H1 (cell line): ENCODE data around the gene HIGD1B. TPM values are rescaled to one million over a fixed set of nuclear protein-coding genes. Genes with fewer than 3 reads are reported as not detected.

ENCODE experiments used
- CTCF ChIA-PET: fragments of 300-600 bp; sonication (Branson Sonifier 250); formaldehyde crosslinking; loops from one replicate; lab custom pipeline; 2021; ENCODE audit not compliant: partially characterized antibody; lab: Charles Lee
- POLR2A ChIA-PET: fragments of 300-600 bp; sonication (Branson Sonifier 250); formaldehyde crosslinking; loops from one replicate; lab custom pipeline; 2021; ENCODE audit warnings: inconsistent platforms; ENCODE audit not compliant: partially characterized antibody; lab: Charles Lee
- DNase-seq, 2 experiments: peaks; one replicate each; pipeline versions ENCODE4 v3.0.0 to v3.0.0-alpha.2; 2010 to 2022; ENCODE audit warnings: low spot score in 2 of 2, low read depth in 1 of 2, mixed read lengths in 1 of 2
- FAIRE-seq: peaks from 2 replicates; lab custom pipeline; 2011; peaks lifted over from hg19 to GRCh38; lab: Jason Lieb, UNC
- H2AFZ ChIP-seq: 2 replicates; pipeline ENCODE4 v1.8.1; 2012; ENCODE audit warnings: low read length, inconsistent platforms
- H2AK5ac ChIP-seq: 2 replicates; pipeline ENCODE4 v1.6.1; 2013; ENCODE audit warnings: low read depth, low read length
- H2BK120ac ChIP-seq: replicated peaks from 2 replicates; pipeline ENCODE3; 2013; ENCODE audit warnings: low read depth, low read length, inconsistent platforms
- H2BK12ac ChIP-seq: 2 replicates; pipeline ENCODE4 v1.6.1; 2013; ENCODE audit warnings: low read depth, low read length
- H2BK15ac ChIP-seq: 2 replicates; pipeline ENCODE4 v1.6.1; 2013; ENCODE audit warnings: low read length
- H2BK20ac ChIP-seq: 2 replicates; pipeline ENCODE4 v1.6.1; 2013; ENCODE audit warnings: low read length
- H2BK5ac ChIP-seq: 2 replicates; pipeline ENCODE4 v1.6.1; 2013; ENCODE audit warnings: low read depth, low read length
- H3K14ac ChIP-seq: 2 replicates; pipeline ENCODE4 v1.6.1; 2013; ENCODE audit warnings: inconsistent platforms; ENCODE audit not compliant: insufficient read length
- H3K18ac ChIP-seq: 2 replicates; pipeline ENCODE4 v1.6.1; 2013; ENCODE audit warnings: low read length; ENCODE audit errors: extremely low read depth
- H3K23ac ChIP-seq: 2 replicates; pipeline ENCODE4 v1.6.1; 2013; ENCODE audit warnings: inconsistent platforms; ENCODE audit not compliant: insufficient read length
- H3K23me2 ChIP-seq: 2 replicates; pipeline ENCODE4 v1.6.1; 2013; ENCODE audit warnings: low read depth, low read length
- H3K27ac ChIP-seq: 2 replicates; pipeline ENCODE4 v1.6.1; 2011; ENCODE audit warnings: low read depth, low read length, inconsistent platforms
- H3K27me3 ChIP-seq, 4 experiments: replicated peaks in 1 of 4; 1 replicate in 1 of 4; 2 replicates in 3 of 4; pipeline versions ENCODE4 v1.6.1 to v1.8.1; 2011 to 2013; ENCODE audit warnings: low read length in 3 of 4, mild to moderate bottlenecking in 3 of 4, inconsistent platforms in 2 of 4, mixed read lengths in 2 of 4, moderate library complexity in 1 of 4; ENCODE audit not compliant: control insufficient read depth in 3 of 4, insufficient read depth in 3 of 4; ENCODE audit errors: extremely low read depth in 1 of 4
- H3K36me3 ChIP-seq, 4 experiments: 2 replicates each; pipeline versions ENCODE4 v1.6.1 to v1.8.1; 2011 to 2013; ENCODE audit warnings: mild to moderate bottlenecking in 4 of 4, low read length in 3 of 4, moderate library complexity in 2 of 4, control low read depth in 1 of 4, inconsistent platforms in 1 of 4; ENCODE audit not compliant: insufficient read depth in 4 of 4, control insufficient read depth in 2 of 4
- H3K4ac ChIP-seq: replicated peaks from 2 replicates; pipeline ENCODE3; 2013; ENCODE audit warnings: low read length, low read depth, mixed read lengths, inconsistent platforms; ENCODE audit not compliant: insufficient read length
- H3K4me1 ChIP-seq, 4 experiments: replicated peaks in 1 of 4; 1 replicate in 1 of 4; 2 replicates in 3 of 4; pipeline versions ENCODE4 v1.6.1 to v1.8.1; 2011 to 2013; ENCODE audit warnings: low read length in 3 of 4, inconsistent platforms in 2 of 4, mixed read lengths in 1 of 4; ENCODE audit not compliant: insufficient read depth in 4 of 4, control insufficient read depth in 3 of 4
- H3K4me2 ChIP-seq, 2 experiments: 2 replicates each; pipeline versions ENCODE4 v1.6.1 to v1.8.1; 2011 to 2013; ENCODE audit warnings: low read depth in 2 of 2, low read length in 2 of 2, control low read depth in 1 of 2, inconsistent platforms in 1 of 2, mild to moderate bottlenecking in 1 of 2; ENCODE audit not compliant: insufficient read depth in 1 of 2
- H3K4me3 ChIP-seq, 4 experiments: fragments of 200-600, 300-600 bp in 1 of 4; sonication (generic), shearing (Covaris generic), sonication (Bioruptor Twin) in 1 of 4; 2 replicates each; pipeline versions ENCODE4 v1.5.1 to v1.8.1; 2011 to 2016; ENCODE audit warnings: low read length in 4 of 4, low read depth in 3 of 4, control low read depth in 2 of 4, inconsistent platforms in 2 of 4, mild to moderate bottlenecking in 2 of 4, mixed read lengths in 1 of 4, moderate library complexity in 1 of 4; ENCODE audit not compliant: insufficient read depth in 2 of 4; ENCODE audit errors: extremely low read depth in 1 of 4
- H3K56ac ChIP-seq: replicated peaks from 2 replicates; pipeline ENCODE3; 2013; ENCODE audit warnings: low read depth, mild to moderate bottlenecking, mixed read lengths, low read length, inconsistent platforms; ENCODE audit not compliant: insufficient read length
- H3K79me1 ChIP-seq: 2 replicates; pipeline ENCODE4 v1.6.1; 2013; ENCODE audit warnings: low read depth, low read length, control low read depth
- H3K79me2 ChIP-seq, 2 experiments: 2 replicates each; pipeline versions ENCODE4 v1.6.1 to v1.8.1; 2012 to 2013; ENCODE audit warnings: low read length in 2 of 2, mild to moderate bottlenecking in 2 of 2, inconsistent platforms in 1 of 2; ENCODE audit not compliant: insufficient read depth in 2 of 2, control insufficient read depth in 1 of 2
- H3K9ac ChIP-seq, 4 experiments: replicated peaks in 1 of 4; 1 replicate in 1 of 4; 2 replicates in 3 of 4; pipeline versions ENCODE4 v1.6.1 to v1.8.1; 2011 to 2013; ENCODE audit warnings: low read depth in 3 of 4, low read length in 3 of 4, control low read depth in 2 of 4, mild to moderate bottlenecking in 2 of 4, moderate library complexity in 2 of 4, inconsistent platforms in 1 of 4; ENCODE audit errors: extremely low read depth in 1 of 4
- H3K9me3 ChIP-seq, 2 experiments: 2 replicates each; pipeline versions ENCODE4 v1.6.1 to v1.8.1; 2012 to 2013; ENCODE audit warnings: mild to moderate bottlenecking in 2 of 2, moderate library complexity in 2 of 2, control low read depth in 1 of 2, inconsistent platforms in 1 of 2, low read depth in 1 of 2, low read length in 1 of 2, mixed read lengths in 1 of 2; ENCODE audit not compliant: insufficient read depth in 2 of 2
- H4K20me1 ChIP-seq, 2 experiments: replicated peaks in 1 of 2; 2 replicates each; pipeline versions ENCODE3 to v1.8.1; 2011 to 2013; ENCODE audit warnings: inconsistent platforms in 2 of 2, low read length in 2 of 2, mild to moderate bottlenecking in 1 of 2; ENCODE audit not compliant: insufficient read depth in 2 of 2, control insufficient read depth in 1 of 2
- H4K5ac ChIP-seq: 2 replicates; pipeline ENCODE4 v1.6.1; 2013; ENCODE audit warnings: low read length, low read depth, mixed read lengths, inconsistent platforms; ENCODE audit not compliant: insufficient read length
- H4K8ac ChIP-seq: 2 replicates; pipeline ENCODE4 v1.8.0; 2013; ENCODE audit warnings: mild to moderate bottlenecking, moderate library complexity, low read length, inconsistent platforms; ENCODE audit not compliant: insufficient read depth; ENCODE audit errors: extremely low read depth
- H4K91ac ChIP-seq: replicated peaks from 2 replicates; pipeline ENCODE3; 2013; ENCODE audit warnings: low read length, mixed read lengths, inconsistent platforms; ENCODE audit not compliant: insufficient read length
- BRCA1 ChIP-seq: IDR thresholded peaks from 2 replicates; pipeline ENCODE4 v1.6.1; 2012; ENCODE audit warnings: low read depth, low read length, improper control_type of control experiment
- CBX5 ChIP-seq: fragments of 300-800, 300-1000 bp; sonication (generic); IDR thresholded peaks from 2 replicates; pipeline ENCODE4 v1.7.1; 2016; ENCODE audit warnings: antibody characterized with exemption, low read length, low read depth
- CBX8 ChIP-seq: fragments of 300-800, 300-1000 bp; sonication (generic); IDR thresholded peaks from 2 replicates; pipeline ENCODE4 v1.7.1; 2016; ENCODE audit warnings: low read depth, low read length, borderline replicate concordance
- CREB1 ChIP-seq: IDR thresholded peaks from 2 replicates; pipeline ENCODE4 v1.6.1; 2012; ENCODE audit warnings: inconsistent platforms
- EGR1 ChIP-seq: IDR thresholded peaks from 2 replicates; pipeline ENCODE4 v1.6.1; 2011; ENCODE audit warnings: low read depth, low read length, borderline replicate concordance
- HDAC6 ChIP-seq: IDR thresholded peaks from one replicate; pipeline ENCODE4 v1.7.1; 2012; ENCODE audit warnings: low read depth, mild to moderate bottlenecking, inconsistent platforms, low read length, moderate library complexity
- PHF8 ChIP-seq: fragments of 200-600 bp; sonication (generic); conservative IDR thresholded peaks from 2 replicates; pipeline ENCODE4 v1.7.1; 2012; ENCODE audit warnings: low read depth, mild to moderate bottlenecking, inconsistent platforms, low read length, moderate library complexity
- SIRT6 ChIP-seq: IDR thresholded peaks from one replicate; pipeline ENCODE4 v1.7.1; 2012; ENCODE audit warnings: low read length, inconsistent platforms
- SP2 ChIP-seq: IDR thresholded peaks from 2 replicates; pipeline ENCODE4 v1.6.1; 2012; ENCODE audit warnings: mild to moderate bottlenecking, low read length, inconsistent platforms
- TAF7 ChIP-seq: optimal IDR thresholded peaks from 2 replicates; pipeline ENCODE3; 2011; ENCODE audit warnings: low read depth, mild to moderate bottlenecking, inconsistent platforms, low read length, moderate library complexity, borderline replicate concordance
- TEAD4 ChIP-seq: IDR thresholded peaks from 2 replicates; pipeline ENCODE4 v1.6.1; 2012; ENCODE audit warnings: low read depth, low read length, inconsistent platforms, mixed read lengths
- USF2 ChIP-seq: IDR thresholded peaks from 2 replicates; pipeline ENCODE4 v1.6.1; 2011; ENCODE audit warnings: low read length, improper control_type of control experiment
- WGBS, 2 experiments: shearing (Covaris generic) in 1 of 2; methylation state at CpG; one replicate each; pipeline versions ENCODE4 v1.1.6 to v1.1.7; 2013 to 2015; ENCODE audit warnings: low lambda C conversion rate in 2 of 2, mixed read lengths in 2 of 2, inconsistent platforms in 1 of 2, low coverage in 1 of 2, missing lambda C conversion rate in 1 of 2; ENCODE audit not compliant: insufficient replicate concordance in 2 of 2, insufficient coverage in 1 of 2, insufficient read length in 1 of 2; ENCODE audit errors: extremely low coverage in 1 of 2, missing lambda C conversion rate in 1 of 2; 5-methylcytosine and 5-hydroxymethylcytosine counted together
- polyA plus RNA-seq, 7 experiments: library from polyadenylated mRNA; depleted of rRNA in 3 of 7; stranded (reverse) in 5 of 7; unstranded in 2 of 7; fragments of >200 nt in 5 of 7; fragments of 200-250 nt in 2 of 7; gene quantifications; 1 replicate in 5 of 7; 2 replicates in 1 of 7; 4 replicates in 1 of 7; pipeline versions ENCODE4 v1.2.1 to v1.2.3, GENCODE V29; 2011 to 2013; ENCODE audit warnings: missing spikeins in 2 of 7, mixed read lengths in 2 of 7
- total RNA-seq: library from RNA; stranded (reverse); fragmentation: NEBNext Ultra II Directional; extraction: Animal tissue kit (Norgen Biotek cat#: 25700); gene quantifications from 2 replicates; pipeline ENCODE4 v1.2.1, GENCODE V29; 2021

HIGD1B gene
- total and polyA plus RNA-seq, 2 of the 8 experiments (the other 6 are each of a cell fraction or from before 2014, with no cell fraction given): not detected

GRCh38 chr17:44846206-44846605 lies 1.5 kb upstream of the HIGD1B start:
- Histone ChIP-seq H3K56ac (no peak overlapping the region), H2BK20ac (no peak overlapping the region), H3K79me1 (no peaks in the 10 kb centered on the region), H3K36me3 (peaks cover 4 to 14% (median 9%) of the 10 kb centered on the region in 4 experiments; a peak in 7 of 8 replicates), H4K91ac (no peak overlapping the region), H3K9ac (no peak overlapping the region), H2AK5ac (no peak overlapping the region), H3K14ac (no peak overlapping the region), H3K4me1 (peaks cover 6 to 22% (median 11%) of the 10 kb centered on the region in 4 experiments), H3K79me2 (no peaks in the 10 kb centered on the region), H3K4me2 (no peak overlapping the region), H3K23me2 (no peaks in the 10 kb centered on the region), H3K27me3 (no peaks in the 10 kb centered on the region), H3K4ac (no peak overlapping the region), H4K20me1 (peaks cover 0 to 1% of the 10 kb centered on the region in 2 experiments), H3K27ac (no peak overlapping the region), H2BK15ac (no peak overlapping the region), H4K8ac (no peak overlapping the region; the same call in 1 of the 2 replicates), H2BK12ac (no peak overlapping the region), H3K9me3 (no peaks in the 10 kb centered on the region), H3K4me3 (no peak overlapping the region), H4K5ac (no peak overlapping the region), H2BK5ac (no peak overlapping the region), H2BK120ac (no peak overlapping the region), H3K23ac (no peak overlapping the region), H2AFZ (no peak overlapping the region), H3K18ac (no peak overlapping the region)
- DNase-seq (no peak), FAIRE-seq (no peak)
- ChIA-PET CTCF (interaction anchor here (0.7 to 28.4 kb wide), 6 partner anchors 10 to 72 kb away, joined by 3 to 577 read pairs (median 28); no protein-coding TSS in a partner anchor), POLR2A (interaction anchor here (0.6 to 7.4 kb wide), 4 partner anchors 14 to 117 kb away, joined by 3 to 58 read pairs (median 3); partner anchors contain the start of gene GJC1)
- TF ChIP-seq EGR1: no peak
- TF ChIP-seq TEAD4: no peak
- no peak for TF ChIP-seq HDAC6
- no peak for TF ChIP-seq CBX5
- no peak for TF ChIP-seq PHF8
- TF ChIP-seq BRCA1: no peak
- no peak for TF ChIP-seq TAF7
- no peak for TF ChIP-seq SP2
- no peak for TF ChIP-seq CBX8
- TF ChIP-seq USF2: no peak
- no peak for TF ChIP-seq SIRT6
- TF ChIP-seq CREB1: no peak
- 90% methylated on average over 8 of the region's 8 CpGs; no CpG with 5 or more reads in 1 of the 2 experiments for WGBS, 2 experiments
